ENCODE data around the gene SPRR2G. TPM values are rescaled to one million over a fixed set of nuclear protein-coding genes. Genes with fewer than 3 reads are reported as not detected.
"Not testable (repeated sequence)": the region's sequence is repeated elsewhere in the genome, so short reads cannot be mapped to it uniquely, and the experiment has no call there.

The SPRR2G gene
- total and polyA plus RNA-seq, 2 experiments from 2014 or later: not detected

DNA sequence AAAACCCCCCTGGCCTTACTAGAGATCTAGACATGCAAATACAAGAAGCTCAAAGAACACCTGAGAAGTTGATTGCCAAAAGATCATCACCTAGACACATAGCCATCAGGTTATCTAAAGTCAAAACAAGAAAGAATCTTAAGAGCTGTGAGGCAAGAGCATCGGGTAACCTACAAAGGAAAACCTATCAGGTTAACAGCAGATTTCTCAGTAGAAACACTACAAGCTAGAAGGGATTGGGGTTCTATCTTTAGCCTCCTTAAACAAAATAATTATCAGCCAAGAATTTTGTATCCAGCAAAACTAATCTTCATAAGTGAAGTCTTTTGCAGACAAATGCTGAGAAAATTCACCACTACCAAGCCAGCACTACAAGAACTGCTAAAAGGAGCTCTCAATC is 25.2 kb downstream of the SPRR2G start:
- peaks cover 49% of the 10 kb centered on the region for H3K4me1 Mint-ChIP-seq
- peaks cover 22% of the 10 kb centered on the region for H3K4me1 ChIP-seq (ENCODE audit: insufficient read depth)
- H3F3A ChIP-seq (replicated peaks; ENCODE audit: low read depth): 0 out of 2 replicates have a peak, but pooled peaks cover 3% of the 10 kb centered on the region
- no peak overlapping the region for H3K4me2 ChIP-seq
- H3K4me3 Mint-ChIP-seq: no peak overlapping the region
- H3K27ac Mint-ChIP-seq: no peak overlapping the region
- H3K27ac ChIP-seq (ENCODE audit: low read depth): no peak overlapping the region
- ATAC-seq (no peak), DNase-seq (ENCODE audit: low spot score) (no peak)
- no peaks in the 10 kb centered on the region for H3K79me2 ChIP-seq (replicated peaks; ENCODE audit: insufficient read depth)
- no peaks in the 10 kb centered on the region for H3K27me3 ChIP-seq (ENCODE audit: insufficient read depth)
- peaks cover 49% of the 10 kb centered on the region for H3K9me3 Mint-ChIP-seq
- H3K9me2 ChIP-seq (ENCODE audit: insufficient read depth): 0 out of 2 replicates have a peak, but pooled peaks cover 3% of the 10 kb centered on the region
- TF ChIP-seq, protein P1, sequence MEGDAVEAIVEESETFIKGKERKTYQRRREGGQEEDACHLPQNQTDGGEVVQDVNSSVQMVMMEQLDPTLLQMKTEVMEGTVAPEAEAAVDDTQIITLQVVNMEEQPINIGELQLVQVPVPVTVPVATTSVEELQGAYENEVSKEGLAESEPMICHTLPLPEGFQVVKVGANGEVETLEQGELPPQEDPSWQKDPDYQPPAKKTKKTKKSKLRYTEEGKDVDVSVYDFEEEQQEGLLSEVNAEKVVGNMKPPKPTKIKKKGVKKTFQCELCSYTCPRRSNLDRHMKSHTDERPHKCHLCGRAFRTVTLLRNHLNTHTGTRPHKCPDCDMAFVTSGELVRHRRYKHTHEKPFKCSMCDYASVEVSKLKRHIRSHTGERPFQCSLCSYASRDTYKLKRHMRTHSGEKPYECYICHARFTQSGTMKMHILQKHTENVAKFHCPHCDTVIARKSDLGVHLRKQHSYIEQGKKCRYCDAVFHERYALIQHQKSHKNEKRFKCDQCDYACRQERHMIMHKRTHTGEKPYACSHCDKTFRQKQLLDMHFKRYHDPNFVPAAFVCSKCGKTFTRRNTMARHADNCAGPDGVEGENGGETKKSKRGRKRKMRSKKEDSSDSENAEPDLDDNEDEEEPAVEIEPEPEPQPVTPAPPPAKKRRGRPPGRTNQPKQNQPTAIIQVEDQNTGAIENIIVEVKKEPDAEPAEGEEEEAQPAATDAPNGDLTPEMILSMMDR (conservative IDR thresholded peaks at IDR 0.05; ENCODE audit: low read depth in 2 of 2): no peak
- no peaks in the 10 kb centered on the region for H3K27me3 Mint-ChIP-seq (ENCODE audit: insufficient read depth, low read depth, poor library complexity)
- H3K4me3 ChIP-seq: no peak overlapping the region
- peaks cover 51% of the 10 kb centered on the region for H3K36me3 Mint-ChIP-seq (ENCODE audit: low read depth)
- no peak overlapping the region for H2AFZ ChIP-seq
- H4K20me1 ChIP-seq (replicated peaks; ENCODE audit: insufficient read depth): no peaks in the 10 kb centered on the region
- peaks cover 4% of the 10 kb centered on the region; the same call in 1 of the 2 replicates for H3K36me3 ChIP-seq (ENCODE audit: insufficient read depth)

DNA sequence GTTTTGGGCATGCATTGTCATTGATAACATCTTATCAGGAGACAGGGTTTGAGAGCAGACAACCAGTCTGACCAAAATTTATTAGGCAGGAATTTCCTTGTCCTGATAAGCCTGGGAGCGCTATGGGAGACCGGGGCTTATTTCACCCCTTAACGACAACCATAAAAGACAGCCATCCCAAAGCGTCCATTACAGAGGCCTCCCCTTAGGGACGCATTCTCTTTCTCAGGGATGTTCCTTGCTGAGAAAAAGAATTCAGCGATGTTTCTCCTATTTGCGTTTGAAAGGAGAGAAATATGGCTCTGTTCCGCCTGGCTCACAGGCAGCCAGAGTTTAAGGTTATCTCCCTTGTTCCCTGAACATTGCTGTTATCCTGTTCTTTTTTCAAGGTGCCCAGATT is 26.9 kb downstream of the SPRR2G start:
- DNase-seq (ENCODE audit: low spot score) (peak; percentile 55), ATAC-seq (peak; percentile 74)
- H3K36me3 Mint-ChIP-seq (ENCODE audit: low read depth): peaks cover 40% of the 10 kb centered on the region
- H3K4me3 Mint-ChIP-seq: 0 out of 3 replicates have a peak overlapping the region, but pooled peaks have one; percentile 15
- peaks cover 51% of the 10 kb centered on the region for H3K4me1 Mint-ChIP-seq
- H4K20me1 ChIP-seq (replicated peaks; ENCODE audit: insufficient read depth); H3K79me2 ChIP-seq (replicated peaks; ENCODE audit: insufficient read depth); H3K4me3 ChIP-seq; H3K9me2 ChIP-seq (ENCODE audit: insufficient read depth); H3F3A ChIP-seq (replicated peaks; ENCODE audit: low read depth); H3K27me3 Mint-ChIP-seq (ENCODE audit: insufficient read depth, low read depth, poor library complexity); H2AFZ ChIP-seq; H3K36me3 ChIP-seq (ENCODE audit: insufficient read depth); H3K27me3 ChIP-seq (ENCODE audit: insufficient read depth): not testable (repeated sequence)
- Histone ChIP-seq H3K27ac (ENCODE audit: low read depth) (peak overlapping the region; percentile 99), H3K4me2 (peak overlapping the region; percentile 36), H3K4me1 (ENCODE audit: insufficient read depth) (peaks cover 13% of the 10 kb centered on the region)
- H3K9me3 Mint-ChIP-seq: peaks cover 44% of the 10 kb centered on the region
- peak overlapping the region; percentile 99 for H3K27ac Mint-ChIP-seq
- peak; percentile 59; the same call in 1 of the 2 replicates for TF ChIP-seq NANOG (IDR thresholded peaks at IDR 0.05; ENCODE audit: borderline replicate concordance)

DNA sequence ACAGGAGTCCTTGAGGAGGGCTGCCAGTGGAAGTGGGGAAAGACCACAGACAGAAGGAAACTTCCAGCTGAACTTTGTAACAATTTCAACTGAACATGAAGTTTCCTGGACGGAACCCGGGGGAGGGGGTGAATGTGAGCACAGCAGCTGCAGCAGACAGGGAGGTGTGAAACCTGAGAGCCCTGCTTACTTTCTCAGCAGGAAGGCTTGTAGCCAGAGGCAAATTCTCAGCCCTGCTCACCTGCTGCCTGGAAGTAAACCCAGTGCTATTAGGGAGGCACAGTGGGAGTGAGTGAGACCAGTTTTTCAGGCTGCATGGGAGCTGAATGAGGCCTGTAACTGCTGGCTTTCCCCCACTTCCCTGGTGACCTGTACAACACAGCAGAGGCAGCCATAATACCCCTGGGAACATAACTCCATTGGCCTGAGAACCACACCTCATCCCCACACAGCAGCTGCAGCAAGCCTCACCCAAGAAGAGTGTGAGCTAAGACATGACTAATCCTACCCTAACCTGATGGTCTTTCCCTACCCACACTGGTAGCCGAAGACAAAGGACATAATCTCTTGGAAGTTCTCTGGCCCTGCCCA is 27.8 kb downstream of the SPRR2G start:
- peaks cover 44% of the 10 kb centered on the region for H3K9me3 Mint-ChIP-seq
- H3K4me1 Mint-ChIP-seq: peaks cover 49% of the 10 kb centered on the region
- Histone ChIP-seq H3K4me3 (peak overlapping the region; percentile 36), H3K4me2 (peak overlapping the region; percentile 69), H2AFZ (no peak overlapping the region), H3K4me1 (ENCODE audit: insufficient read depth) (peaks cover 11% of the 10 kb centered on the region), H3K27me3 (ENCODE audit: insufficient read depth) (no peaks in the 10 kb centered on the region), H3K79me2 (replicated peaks; ENCODE audit: insufficient read depth) (no peaks in the 10 kb centered on the region), H3K36me3 (ENCODE audit: insufficient read depth) (peaks cover 4% of the 10 kb centered on the region; the same call in 1 of the 2 replicates), H3K27ac (ENCODE audit: low read depth) (peak overlapping the region; percentile 99), H3K9me2 (ENCODE audit: insufficient read depth) (0 out of 2 replicates have a peak, but pooled peaks cover 3% of the 10 kb centered on the region), H3F3A (replicated peaks; ENCODE audit: low read depth) (0 out of 2 replicates have a peak, but pooled peaks cover 3% of the 10 kb centered on the region), H4K20me1 (replicated peaks; ENCODE audit: insufficient read depth) (no peaks in the 10 kb centered on the region)
- DNase-seq (ENCODE audit: low spot score): peak; percentile 94
- ATAC-seq: peak; percentile 95
- peaks cover 40% of the 10 kb centered on the region for H3K36me3 Mint-ChIP-seq (ENCODE audit: low read depth)
- H3K4me3 Mint-ChIP-seq: peak overlapping the region; percentile 50
- no peaks in the 10 kb centered on the region for H3K27me3 Mint-ChIP-seq (ENCODE audit: insufficient read depth, low read depth, poor library complexity)
- H3K27ac Mint-ChIP-seq: peak overlapping the region; percentile 99
- no peak for TF ChIP-seq STAT1 (IDR thresholded peaks at IDR 0.05; ENCODE audit: unreplicated experiment)
- peak; percentile 47; the same call in 1 of the 2 replicates for TF ChIP-seq NANOG (IDR thresholded peaks at IDR 0.05; ENCODE audit: borderline replicate concordance)
- TF ChIP-seq ZNF114 (CRISPR knock-in tag; IDR thresholded peaks at IDR 0.05): 0 out of 2 replicates have a peak, but pooled peaks have one; percentile 34
- TF ChIP-seq, protein P2, sequence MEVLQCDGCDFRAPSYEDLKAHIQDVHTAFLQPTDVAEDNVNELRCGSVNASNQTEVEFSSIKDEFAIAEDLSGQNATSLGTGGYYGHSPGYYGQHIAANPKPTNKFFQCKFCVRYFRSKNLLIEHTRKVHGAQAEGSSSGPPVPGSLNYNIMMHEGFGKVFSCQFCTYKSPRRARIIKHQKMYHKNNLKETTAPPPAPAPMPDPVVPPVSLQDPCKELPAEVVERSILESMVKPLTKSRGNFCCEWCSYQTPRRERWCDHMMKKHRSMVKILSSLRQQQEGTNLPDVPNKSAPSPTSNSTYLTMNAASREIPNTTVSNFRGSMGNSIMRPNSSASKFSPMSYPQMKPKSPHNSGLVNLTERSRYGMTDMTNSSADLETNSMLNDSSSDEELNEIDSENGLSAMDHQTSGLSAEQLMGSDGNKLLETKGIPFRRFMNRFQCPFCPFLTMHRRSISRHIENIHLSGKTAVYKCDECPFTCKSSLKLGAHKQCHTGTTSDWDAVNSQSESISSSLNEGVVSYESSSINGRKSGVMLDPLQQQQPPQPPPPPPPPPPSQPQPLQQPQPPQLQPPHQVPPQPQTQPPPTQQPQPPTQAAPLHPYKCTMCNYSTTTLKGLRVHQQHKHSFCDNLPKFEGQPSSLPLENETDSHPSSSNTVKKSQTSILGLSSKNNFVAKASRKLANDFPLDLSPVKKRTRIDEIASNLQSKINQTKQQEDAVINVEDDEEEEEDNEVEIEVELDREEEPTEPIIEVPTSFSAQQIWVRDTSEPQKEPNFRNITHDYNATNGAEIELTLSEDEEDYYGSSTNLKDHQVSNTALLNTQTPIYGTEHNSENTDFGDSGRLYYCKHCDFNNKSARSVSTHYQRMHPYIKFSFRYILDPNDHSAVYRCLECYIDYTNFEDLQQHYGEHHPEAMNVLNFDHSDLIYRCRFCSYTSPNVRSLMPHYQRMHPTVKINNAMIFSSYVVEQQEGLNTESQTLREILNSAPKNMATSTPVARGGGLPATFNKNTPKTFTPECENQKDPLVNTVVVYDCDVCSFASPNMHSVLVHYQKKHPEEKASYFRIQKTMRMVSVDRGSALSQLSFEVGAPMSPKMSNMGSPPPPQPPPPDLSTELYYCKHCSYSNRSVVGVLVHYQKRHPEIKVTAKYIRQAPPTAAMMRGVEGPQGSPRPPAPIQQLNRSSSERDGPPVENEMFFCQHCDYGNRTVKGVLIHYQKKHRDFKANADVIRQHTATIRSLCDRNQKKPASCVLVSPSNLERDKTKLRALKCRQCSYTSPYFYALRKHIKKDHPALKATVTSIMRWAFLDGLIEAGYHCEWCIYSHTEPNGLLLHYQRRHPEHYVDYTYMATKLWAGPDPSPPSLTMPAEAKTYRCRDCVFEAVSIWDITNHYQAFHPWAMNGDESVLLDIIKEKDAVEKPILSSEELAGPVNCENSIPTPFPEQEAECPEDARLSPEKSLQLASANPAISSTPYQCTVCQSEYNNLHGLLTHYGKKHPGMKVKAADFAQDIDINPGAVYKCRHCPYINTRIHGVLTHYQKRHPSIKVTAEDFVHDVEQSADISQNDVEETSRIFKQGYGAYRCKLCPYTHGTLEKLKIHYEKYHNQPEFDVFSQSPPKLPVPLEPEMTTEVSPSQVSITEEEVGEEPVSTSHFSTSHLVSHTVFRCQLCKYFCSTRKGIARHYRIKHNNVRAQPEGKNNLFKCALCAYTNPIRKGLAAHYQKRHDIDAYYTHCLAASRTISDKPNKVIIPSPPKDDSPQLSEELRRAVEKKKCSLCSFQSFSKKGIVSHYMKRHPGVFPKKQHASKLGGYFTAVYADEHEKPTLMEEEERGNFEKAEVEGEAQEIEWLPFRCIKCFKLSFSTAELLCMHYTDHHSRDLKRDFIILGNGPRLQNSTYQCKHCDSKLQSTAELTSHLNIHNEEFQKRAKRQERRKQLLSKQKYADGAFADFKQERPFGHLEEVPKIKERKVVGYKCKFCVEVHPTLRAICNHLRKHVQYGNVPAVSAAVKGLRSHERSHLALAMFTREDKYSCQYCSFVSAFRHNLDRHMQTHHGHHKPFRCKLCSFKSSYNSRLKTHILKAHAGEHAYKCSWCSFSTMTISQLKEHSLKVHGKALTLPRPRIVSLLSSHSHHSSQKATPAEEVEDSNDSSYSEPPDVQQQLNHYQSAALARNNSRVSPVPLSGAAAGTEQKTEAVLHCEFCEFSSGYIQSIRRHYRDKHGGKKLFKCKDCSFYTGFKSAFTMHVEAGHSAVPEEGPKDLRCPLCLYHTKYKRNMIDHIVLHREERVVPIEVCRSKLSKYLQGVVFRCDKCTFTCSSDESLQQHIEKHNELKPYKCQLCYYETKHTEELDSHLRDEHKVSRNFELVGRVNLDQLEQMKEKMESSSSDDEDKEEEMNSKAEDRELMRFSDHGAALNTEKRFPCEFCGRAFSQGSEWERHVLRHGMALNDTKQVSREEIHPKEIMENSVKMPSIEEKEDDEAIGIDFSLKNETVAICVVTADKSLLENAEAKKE (CRISPR knock-in tag; IDR thresholded peaks at IDR 0.05): peak; percentile 47; the same call in 1 of the 2 replicates
- no peak for TF ChIP-seq EZH2 (IDR thresholded peaks at IDR 0.05; ENCODE audit: low read depth, unreplicated experiment)
- TF ChIP-seq POLR2AphosphoS5 (IDR thresholded peaks at IDR 0.05; ENCODE audit: low read depth): peak; percentile 58; the same call in 1 of the 2 replicates
